Pons (tissue), 1 donor: ENCODE data around the gene IFNGR1.
"Not testable (repeated sequence)": the region's sequence is repeated elsewhere in the genome, so short reads cannot be mapped to it uniquely, and the experiment has no call there.

ENCODE experiments used
- DNase-seq: peaks from one replicate; pipeline ENCODE4 v3.0.0-alpha.2; 2016; ENCODE audit warnings: low spot score

Gene IFNGR1

DNA sequence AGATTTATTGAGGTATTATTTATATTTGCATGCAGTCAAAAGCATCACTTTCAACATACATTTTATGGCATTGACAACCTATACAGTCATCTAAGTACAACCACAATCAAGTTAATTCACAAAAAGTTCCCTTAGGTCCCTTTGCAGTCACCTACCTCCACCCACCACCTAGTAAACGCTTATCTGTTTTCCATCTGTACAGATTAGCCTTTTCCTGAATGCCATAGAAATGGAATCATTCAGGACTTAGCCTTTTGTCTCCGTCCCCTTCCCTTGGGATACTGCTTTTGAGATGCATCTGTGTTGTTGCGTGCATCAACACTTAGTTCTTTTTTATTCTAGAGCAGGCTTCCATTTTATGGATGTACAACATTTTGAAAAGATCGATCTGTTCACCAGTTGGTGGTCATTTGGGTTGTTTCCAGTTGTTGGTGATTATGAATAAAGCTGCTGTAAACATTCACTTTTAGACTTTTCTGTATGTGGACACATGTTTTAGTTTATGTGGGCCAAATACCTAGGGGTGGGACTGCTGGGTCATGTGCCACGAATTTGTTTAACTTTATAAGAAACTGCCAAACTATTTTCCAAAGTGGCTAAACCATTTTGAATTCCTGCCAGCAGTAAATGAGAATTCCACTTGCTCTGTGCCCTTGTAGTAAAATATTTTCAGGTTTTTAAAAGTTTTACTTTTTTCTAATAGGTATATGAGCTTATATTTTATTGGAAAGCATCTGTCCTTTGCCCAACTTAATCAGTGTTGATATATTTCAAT is 17.6 kb upstream of the IFNGR1 start:
- no peak for DNase-seq

DNA sequence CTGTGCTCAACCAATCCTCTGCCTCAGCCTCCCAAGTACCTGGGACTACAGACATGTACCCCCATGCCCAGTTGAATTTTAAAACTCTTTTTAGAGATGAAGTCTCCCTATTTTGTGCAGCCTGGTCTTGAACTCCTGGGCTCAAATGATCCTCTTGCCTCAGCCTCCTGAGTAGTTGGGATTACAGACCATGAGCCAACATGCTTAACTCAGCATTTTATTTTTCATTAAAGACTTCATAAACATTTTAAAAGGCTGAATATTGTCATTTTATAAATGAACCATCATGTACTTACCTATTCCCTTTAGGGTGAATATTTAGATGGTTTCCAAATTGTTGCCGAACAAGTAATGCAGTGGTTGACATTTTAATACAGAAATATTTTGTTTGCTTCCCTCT is 16.5 kb upstream of the IFNGR1 start:
- DNase-seq, result no peak

DNA sequence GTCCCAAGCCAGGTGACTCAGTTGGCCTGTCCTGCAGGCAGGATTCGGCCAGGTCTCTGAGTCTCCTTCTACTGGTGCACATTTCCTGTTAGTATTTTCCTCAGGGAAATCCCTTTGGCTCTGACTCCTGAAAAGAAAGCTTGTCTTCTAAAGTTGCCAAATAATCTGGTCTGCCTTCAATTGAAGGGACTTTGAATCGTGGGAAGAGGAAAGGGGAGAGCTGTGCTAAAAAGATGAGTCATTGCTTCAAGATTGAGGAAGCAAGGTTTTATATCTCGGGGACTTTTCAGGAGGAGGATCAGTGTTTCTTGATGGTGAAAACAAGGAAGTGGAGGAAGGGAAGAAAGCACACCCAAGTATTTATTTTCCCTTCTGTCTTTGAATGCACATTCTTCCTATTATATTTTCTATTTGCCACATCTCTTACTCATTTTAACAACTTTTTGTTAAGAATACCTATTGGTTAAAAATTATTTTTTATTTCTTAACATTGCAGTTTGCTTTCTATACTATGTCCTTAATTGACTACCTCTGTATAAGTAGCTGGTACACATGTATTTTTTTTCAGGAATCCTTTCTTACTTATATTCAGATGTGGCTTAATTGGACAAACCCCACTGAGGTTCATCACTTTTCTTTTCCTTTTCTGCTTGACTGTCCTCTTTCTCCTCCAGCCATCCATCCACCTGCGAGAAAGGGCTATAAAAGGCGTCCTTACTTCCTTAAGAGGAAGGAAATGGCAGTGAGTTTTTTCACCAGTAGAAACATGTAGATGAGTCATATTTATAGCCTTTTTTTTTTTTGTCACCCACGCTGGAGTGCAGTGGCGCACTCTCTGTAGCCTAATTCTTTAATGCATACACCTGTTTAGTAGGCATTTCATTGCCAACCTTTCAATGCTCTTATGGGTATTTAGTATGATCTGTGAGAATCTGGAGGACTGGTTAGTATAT is 15.0 kb upstream of the IFNGR1 start:
- DNase-seq, result peak; percentile 83

GRCh38 chr6:137231895-137232294 is 12.7 kb upstream of the IFNGR1 start:
- DNase-seq, result no peak

- no peak for DNase-seq
Measured at GRCh38 chr6:137230956-137231555, 11.9 kb upstream of the IFNGR1 start.

DNA sequence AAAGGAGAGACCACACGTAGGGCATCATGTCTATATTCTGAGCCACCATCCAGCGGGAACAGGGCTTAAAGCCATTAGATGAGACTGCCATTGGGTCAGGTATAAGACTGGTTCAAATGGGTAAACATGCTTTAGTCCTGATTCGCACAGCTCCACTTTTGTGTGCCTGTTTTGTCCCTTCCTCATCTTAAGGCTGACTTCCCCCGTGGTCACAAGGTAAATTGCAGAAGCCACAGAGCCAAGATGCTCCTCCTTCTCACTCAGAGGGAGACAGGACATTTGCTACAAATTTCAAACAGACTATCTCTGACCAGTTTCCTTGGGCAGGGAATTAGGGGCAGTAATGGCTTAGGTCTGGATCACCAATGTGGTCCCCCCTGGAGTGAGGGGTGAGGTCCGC is 11.4 kb upstream of the IFNGR1 start:
- peak; percentile 74 for DNase-seq

DNA sequence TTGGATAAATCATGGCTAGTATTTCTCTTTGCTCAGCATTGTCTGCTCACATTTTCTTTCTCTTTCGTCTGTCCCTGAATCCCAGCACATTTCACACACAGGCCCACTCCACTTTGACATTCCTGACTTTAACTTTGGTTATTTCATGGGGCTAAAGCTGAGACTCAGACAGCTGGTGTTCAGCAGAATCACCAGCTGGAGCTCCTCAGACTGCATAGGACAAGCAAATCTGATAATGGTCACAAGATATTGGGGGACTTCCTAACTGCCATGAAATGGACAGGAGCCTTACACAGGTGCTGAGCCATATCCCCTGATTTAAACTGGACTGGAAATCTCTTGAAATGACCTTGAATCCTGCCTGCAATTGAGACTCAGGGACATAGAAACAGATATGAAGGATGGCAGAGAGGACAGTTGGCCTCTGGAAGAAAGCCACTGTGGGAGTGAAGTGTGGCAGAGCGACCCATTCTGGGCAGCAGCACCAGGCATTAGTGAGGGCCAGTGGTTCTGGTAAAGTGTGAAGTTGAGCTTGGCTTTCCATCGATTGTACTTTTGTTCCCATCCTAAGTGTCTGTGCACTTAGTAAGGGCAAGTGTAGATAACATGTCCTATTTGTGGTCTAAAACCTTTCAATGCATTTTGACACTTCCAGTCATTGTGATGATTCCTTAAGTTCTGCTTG is 10.0 kb upstream of the IFNGR1 start:
- no peak for DNase-seq

DNA sequence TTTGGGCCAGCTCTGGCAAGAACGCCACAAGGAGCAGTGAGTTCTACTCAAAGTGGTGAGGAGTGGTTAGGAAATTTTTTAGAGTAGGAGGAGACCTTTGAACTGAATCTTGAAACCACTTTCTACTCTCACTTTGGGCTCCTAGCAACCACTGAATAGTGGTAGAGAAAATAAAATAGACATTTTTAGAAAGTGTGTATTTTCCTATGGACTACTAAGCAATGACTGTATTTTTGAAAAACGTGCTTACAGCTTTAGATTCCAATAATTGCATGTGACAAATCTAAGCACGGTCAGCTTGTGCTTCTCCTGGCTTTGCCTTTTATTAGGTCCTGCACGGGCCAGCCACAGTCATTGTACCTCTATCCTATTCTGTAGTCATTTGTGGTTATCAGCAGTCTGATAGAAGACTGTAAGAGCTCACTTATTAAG is 8.7 kb upstream of the IFNGR1 start:
- DNase-seq, result no peak

- no peak for DNase-seq
Measured at GRCh38 chr6:137226697-137227096, 7.5 kb upstream of the IFNGR1 start.

DNA sequence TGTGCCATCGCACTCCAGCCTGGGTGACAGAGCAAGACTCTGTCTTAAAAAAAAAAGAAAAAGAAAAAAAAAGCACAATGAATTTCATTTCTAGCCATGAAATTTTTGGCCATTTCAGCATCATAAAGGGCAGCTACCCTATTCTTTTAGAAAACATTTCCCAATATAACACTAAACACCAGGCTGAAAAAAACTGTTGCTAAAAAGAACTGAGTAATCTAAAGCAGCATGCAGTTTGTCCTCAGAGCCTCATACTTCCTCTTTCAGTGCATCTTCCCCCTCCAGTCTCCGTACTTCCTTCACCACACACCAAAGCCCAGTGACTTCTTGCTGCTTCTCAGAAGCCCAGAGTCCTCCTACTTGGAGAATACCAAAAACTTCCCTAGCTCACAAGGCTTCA is 5.6 kb upstream of the IFNGR1 start:
- DNase-seq, result peak; percentile 87

DNA sequence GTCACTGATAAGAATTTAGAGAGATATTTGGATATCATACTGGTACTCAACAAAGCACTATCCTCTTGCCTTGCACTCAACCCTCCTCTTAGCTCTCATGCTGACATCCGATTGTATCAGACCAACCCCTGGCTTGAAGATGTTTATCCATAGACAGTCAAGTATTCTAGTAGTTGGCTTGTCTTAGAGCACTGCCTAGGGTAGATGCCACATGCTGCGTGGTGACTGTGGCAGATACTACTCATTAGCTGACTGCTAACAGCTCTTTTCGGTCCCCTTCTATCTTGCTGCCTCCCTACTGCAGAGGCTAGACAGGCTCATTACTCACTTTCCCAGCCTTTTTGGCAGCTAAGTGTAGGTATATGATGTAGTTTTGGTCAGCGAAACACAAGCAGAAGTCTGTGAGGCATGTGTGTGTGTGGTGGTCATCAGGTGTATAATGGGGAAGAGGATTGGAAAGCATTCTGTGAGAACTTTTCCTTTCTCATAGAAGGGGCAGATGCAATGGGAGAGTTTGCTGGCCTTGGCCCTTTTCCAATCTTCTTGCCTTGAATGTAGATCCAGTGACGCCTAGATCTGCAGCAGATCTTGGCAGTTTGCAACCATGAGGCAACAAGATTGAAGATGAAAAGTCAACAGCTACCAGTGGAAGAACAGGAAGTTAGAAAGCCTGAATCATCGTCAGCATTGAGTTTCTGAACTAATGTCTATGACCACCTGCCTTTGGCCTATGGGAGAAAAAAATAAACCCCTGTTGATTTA is 4.4 kb upstream of the IFNGR1 start:
- DNase-seq, result peak; percentile 63

DNA sequence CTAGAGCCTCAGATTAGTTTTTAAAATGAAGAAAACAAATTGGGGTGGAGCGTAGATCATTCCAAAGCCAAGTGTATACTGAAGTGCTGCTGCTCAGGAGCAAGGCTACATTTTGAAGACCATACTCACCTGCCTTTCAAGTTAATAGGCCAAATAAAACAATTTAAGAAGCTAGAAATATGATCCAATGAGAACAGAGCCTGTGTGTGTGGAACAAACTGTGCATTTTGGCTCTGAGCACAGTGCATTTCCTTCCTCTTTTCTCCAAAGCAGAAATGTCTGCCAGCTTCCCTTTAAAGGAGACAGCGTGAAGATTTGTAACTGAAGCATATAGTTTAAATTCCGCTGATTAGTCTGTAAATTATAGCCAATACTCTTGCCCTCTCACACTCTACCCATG is 3.2 kb upstream of the IFNGR1 start:
- DNase-seq, result peak; percentile 73

GRCh38 chr6:137219664-137220252 is 573 bp upstream of the IFNGR1 start:
- DNase-seq, result no peak

DNA sequence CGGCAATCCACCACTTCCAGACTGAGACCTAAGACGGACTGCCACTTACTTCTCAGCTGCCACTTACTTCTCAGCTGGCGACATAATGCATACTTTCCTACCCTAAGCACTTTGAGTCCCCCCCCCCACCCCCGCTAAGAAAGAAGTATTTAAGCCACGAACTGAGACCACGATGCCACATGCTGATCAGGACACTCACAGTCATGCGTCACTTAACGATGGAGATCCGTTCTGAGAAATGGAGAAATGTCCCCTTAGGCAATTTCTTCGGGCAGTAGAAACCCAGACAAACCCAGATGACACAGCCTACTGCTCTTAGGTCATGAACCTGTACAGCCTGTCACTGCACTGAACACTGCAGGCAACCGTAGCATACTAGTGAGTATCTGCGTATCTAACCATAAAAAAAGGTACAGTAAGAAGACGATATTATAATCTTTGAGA is 690 bp downstream of the IFNGR1 start:
- peak; percentile 65 for DNase-seq

DNA sequence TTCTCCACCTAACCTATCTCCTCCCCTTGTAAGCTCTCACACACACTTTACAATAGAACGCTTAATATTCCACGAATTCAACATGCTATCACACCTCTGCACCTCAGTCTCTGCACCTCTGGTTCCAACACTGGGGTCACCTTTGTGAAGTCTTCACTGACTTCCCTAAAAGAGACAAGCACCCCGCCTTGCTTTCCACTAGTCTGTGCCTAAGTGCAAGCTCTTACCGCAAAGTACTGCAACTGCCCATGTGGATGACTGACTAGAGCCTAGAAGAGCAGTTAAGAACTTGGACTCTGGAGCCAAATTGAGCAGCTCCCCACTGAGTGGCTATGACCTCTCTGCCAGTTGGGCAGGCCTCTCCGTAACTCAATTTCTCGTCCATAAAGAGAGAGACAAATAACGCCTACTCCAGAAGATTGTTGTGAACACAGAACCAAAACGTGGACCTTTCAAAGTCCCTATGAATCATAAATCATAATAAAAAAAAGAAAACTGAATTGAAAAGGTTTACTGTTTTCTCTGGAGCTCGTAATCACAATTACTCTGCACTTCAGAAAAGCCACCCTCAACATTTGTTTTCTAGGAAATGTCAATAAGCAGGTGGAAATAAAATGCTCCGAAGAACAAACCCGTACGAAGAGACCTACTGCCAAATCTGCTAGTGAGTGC is 1.2 kb downstream of the IFNGR1 start:
- DNase-seq, result peak; percentile 72

DNA sequence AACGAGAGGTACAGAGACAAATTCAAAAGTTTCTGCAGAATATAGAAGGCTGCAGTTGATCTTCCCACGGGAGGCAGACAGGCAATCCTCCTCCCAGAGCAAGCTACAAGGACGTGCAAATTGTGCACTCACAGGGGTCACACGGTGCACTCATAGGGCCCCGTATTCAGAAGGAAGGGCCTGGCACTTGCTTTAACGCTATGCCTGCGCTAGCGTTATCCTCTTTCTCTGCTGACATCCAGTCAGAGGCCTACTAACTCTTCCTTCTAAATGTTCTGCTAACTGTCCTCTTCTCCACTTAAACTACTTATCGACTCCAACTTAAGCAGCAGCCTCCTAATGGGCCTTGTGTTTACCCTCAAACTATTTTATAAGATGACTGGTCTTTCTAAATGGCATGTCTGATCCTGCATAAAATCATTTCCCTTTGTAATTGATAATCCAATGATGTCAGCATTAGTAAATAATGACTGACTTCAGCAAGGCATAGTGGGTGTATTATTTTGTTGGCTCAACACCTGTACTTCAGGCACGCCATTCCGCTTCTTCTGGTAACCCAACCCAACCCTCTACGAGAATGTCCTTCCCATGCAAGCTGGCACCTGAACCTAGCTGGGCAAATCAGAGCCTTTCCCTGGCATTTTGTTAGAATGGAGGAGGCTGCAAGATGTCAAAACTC is 2.2 kb downstream of the IFNGR1 start:
- DNase-seq, result peak; percentile 51

DNA sequence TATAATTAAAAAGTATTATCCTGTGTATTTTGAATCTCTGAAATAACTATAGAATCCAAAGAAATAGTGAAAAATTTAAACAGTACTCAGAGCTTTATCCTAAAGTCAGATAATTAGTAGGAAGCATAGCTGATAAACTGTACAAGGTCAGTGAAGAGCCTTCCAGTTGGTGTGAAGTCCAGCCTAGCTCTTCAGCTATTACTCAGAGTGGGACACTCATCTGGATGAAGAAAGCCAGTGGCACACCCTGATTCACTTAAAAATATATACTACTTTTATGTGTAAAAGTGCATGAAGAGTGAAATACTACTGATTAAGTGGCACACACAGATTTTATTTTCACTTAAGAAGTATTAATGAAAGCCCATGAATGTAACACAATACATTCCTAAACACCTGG is 3.1 kb downstream of the IFNGR1 start:
- no peak for DNase-seq

- not testable (repeated sequence) for DNase-seq
Measured at GRCh38 chr6:137215630-137216029, 3.6 kb downstream of the IFNGR1 start.

- no peak for DNase-seq
Measured at GRCh38 chr6:137214931-137215330, 4.3 kb downstream of the IFNGR1 start.

- no peak for DNase-seq
Measured at GRCh38 chr6:137213813-137214212, 5.4 kb downstream of the IFNGR1 start.
